ENCODE measurements around the gene MAB21L4. TPM values are rescaled to one million over a fixed set of nuclear protein-coding genes. Genes with fewer than 3 reads are reported as not detected.

Gene MAB21L4
- total RNA-seq, 4 donors from 2014 or later, result 0.83 TPM; not detected in 3

- Histone ChIP-seq H3K27me3 (no peaks in the 10 kb centered on the region), H3K4me1 (no peaks in the 10 kb centered on the region), H3K4me3 (no peak overlapping the region), H3K36me3 (no peaks in the 10 kb centered on the region), H3K27ac (replicated peaks in 1 of 4) (no peak overlapping the region), H3K9me3 (no peaks in the 10 kb centered on the region)
- 88% methylated on average over 8 of the region's 40 CpGs for WGBS
- DNase-seq (ENCODE audit: extremely low spot score), result no peak
- intact Hi-C loops (cut with DNase I), result no loop called here
- TF ChIP-seq POLR2A (IDR thresholded peaks at IDR 0.05; ENCODE audit: low read depth) (no peak), EP300 (IDR thresholded peaks at IDR 0.05) (no peak)
Observed at GRCh38 chr2:240877460-240878340, 18.3 kb downstream of the MAB21L4 start.

DNA sequence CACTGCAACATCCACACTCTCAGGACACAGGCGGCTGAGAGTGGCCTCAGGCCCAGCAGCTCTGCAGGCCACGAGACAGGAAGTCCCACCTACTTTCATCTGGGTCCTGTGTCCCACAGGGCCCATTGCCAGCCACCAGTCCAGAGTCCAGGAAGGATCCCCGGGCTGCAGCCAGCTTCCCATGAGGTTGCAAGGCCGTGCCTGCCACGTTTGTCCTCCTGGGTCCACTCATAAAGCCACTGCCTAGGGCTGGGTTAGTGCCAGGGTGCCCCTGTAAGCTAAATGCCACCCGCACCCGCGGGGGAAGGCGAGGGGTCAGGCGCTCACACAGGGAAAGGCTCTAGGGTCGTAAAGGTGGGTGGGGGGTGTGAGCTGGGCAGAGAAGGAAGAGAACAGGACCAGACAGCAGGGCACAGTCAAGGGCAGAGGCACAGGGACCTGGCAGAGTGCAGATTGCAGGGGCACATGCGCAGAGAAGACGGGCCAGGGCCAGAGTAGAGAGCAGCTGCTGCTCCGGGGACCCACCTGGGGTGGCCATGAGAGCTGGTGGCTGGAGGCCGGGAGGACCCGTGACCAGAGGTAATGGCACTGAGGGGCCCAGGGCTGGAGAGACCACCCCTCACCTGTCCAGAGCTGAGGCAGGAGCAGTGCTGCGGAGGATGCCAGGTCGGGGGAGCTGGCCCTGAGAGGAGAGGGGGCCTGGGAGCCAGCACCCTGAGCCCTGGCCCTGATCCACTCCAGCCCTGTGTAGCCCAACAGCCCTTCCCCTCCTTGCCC is 19.3 kb downstream of the MAB21L4 start:
- WGBS, result 86% methylated on average over 13 of the region's 18 CpGs
- TF ChIP-seq EP300 (IDR thresholded peaks at IDR 0.05) (no peak), POLR2AphosphoS5 (IDR thresholded peaks at IDR 0.05) (no peak)
- Histone ChIP-seq H3K4me3 (no peak overlapping the region), H3K27me3 (no peaks in the 10 kb centered on the region), H3K9me3 (no peaks in the 10 kb centered on the region), H3K4me1 (no peaks in the 10 kb centered on the region), H3K27ac (replicated peaks in 1 of 4) (no peak overlapping the region), H3K36me3 (no peaks in the 10 kb centered on the region)
- DNase-seq (ENCODE audit: extremely low spot score), result no peak
- intact Hi-C loops (cut with DNase I), result no loop called here

GRCh38 chr2:240876035-240876474 is 19.9 kb downstream of the MAB21L4 start:
- Histone ChIP-seq H3K27ac (replicated peaks in 1 of 4) (no peak overlapping the region), H3K36me3 (no peaks in the 10 kb centered on the region), H3K27me3 (peaks cover 0 to 5% (median 0%) of the 10 kb centered on the region in 4 donors), H3K4me3 (no peak overlapping the region), H3K4me1 (no peaks in the 10 kb centered on the region), H3K9me3 (no peaks in the 10 kb centered on the region)
- intact Hi-C loops (cut with DNase I), result no loop called here
- DNase-seq (ENCODE audit: extremely low spot score), result no peak
- no peak for TF ChIP-seq POLR2A (IDR thresholded peaks at IDR 0.05; ENCODE audit: low read depth)
- TF ChIP-seq POLR2AphosphoS5 (IDR thresholded peaks at IDR 0.05), result no peak
- TF ChIP-seq CTCF (IDR thresholded peaks at IDR 0.05), result no peak
- no peak for TF ChIP-seq EP300 (IDR thresholded peaks at IDR 0.05)
- WGBS, result 82% methylated on average over 7 of the region's 7 CpGs

- 96% methylated on average over 7 of the region's 22 CpGs for WGBS
- Histone ChIP-seq H3K27me3 (peaks cover 0 to 11% (median 0%) of the 10 kb centered on the region in 4 donors), H3K36me3 (no peaks in the 10 kb centered on the region), H3K27ac (replicated peaks in 1 of 4) (no peak overlapping the region), H3K4me3 (no peak overlapping the region), H3K9me3 (no peaks in the 10 kb centered on the region), H3K4me1 (no peaks in the 10 kb centered on the region)
- DNase-seq (ENCODE audit: extremely low spot score), result no peak
- intact Hi-C loops (cut with DNase I), result no loop called here
- TF ChIP-seq POLR2AphosphoS5 (IDR thresholded peaks at IDR 0.05) (no peak), EP300 (IDR thresholded peaks at IDR 0.05) (no peak), CTCF (IDR thresholded peaks at IDR 0.05) (no peak), POLR2A (IDR thresholded peaks at IDR 0.05; ENCODE audit: low read depth) (no peak)
Observed at GRCh38 chr2:240875228-240876034, 20.5 kb downstream of the MAB21L4 start.

GRCh38 chr2:240874715-240875227 is 21.2 kb downstream of the MAB21L4 start:
- intact Hi-C loops (cut with DNase I), result no loop called here
- Histone ChIP-seq H3K4me1 (no peaks in the 10 kb centered on the region), H3K4me3 (no peak overlapping the region), H3K27me3 (peaks cover 0 to 17% (median 0%) of the 10 kb centered on the region in 4 donors), H3K27ac (replicated peaks in 1 of 4) (no peak overlapping the region), H3K9me3 (no peaks in the 10 kb centered on the region), H3K36me3 (no peaks in the 10 kb centered on the region)
- no peak for TF ChIP-seq EP300 (IDR thresholded peaks at IDR 0.05)
- TF ChIP-seq POLR2AphosphoS5 (IDR thresholded peaks at IDR 0.05), result no peak
- no peak for TF ChIP-seq CTCF (IDR thresholded peaks at IDR 0.05)
- TF ChIP-seq POLR2A (IDR thresholded peaks at IDR 0.05; ENCODE audit: low read depth), result no peak
- WGBS, result 82% methylated on average over 5 of the region's 12 CpGs
- DNase-seq (ENCODE audit: extremely low spot score), result no peak

Data from esophagus muscularis mucosa (tissue), 4 donors.